HG03469 (cell line): Measurements from ENCODE around the gene RGS1.

ENCODE experiments used
- ATAC-seq: cut with Tn5 transposase; IDR thresholded peaks from one replicate; pipeline ENCODE4 v1.9.1; 2021; ENCODE audit warnings: mild to moderate bottlenecking, moderate library complexity, moderate number of reproducible peaks; ENCODE audit not compliant: unreplicated experiment

RGS1 gene

GRCh38 chr1:192580351-192580962, 4.9 kb downstream of the RGS1 start:
- ATAC-seq, result no peak

DNA sequence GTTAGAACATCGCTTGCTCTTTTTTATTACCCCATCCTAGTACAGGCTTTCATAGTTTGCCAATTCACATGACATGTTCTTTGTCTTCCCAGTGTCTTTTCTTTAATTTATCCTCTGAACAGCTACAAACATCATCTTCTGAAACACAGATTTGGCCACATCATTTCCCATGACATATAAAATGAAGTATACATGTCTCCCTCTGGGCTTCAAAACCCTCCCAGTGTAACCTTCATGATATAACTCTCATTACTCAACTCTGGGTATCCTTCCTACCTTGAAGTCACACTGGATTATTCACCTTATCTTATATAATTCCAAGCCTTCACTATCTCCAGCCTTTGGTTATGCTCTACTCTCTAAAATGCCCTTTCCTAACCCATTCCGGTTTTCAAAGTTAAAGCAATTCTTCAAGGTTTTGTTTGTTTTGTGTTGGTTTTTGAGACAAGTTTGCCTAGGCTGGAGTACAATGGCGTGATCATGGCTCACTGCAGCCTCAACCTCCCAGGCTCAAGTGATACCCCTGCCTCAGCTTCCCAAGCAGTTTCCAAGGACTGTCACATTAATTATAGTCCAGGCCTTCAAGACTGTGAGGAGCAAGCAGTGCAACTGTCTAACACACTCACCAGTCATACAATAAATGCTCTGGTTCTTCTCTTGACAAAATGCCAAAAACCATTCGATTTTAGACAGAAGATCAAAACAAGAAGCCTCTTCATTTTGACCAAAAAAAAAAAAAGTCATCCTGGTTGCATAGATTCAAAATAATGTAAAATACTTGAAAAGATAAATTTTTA, 5.8 kb downstream of the RGS1 start:
- no peak for ATAC-seq

- ATAC-seq, result no peak
Observed at GRCh38 chr1:192584866-192585265, 9.3 kb downstream of the RGS1 start.

- ATAC-seq, result no peak
Observed at GRCh38 chr1:192587386-192588266, 12.1 kb downstream of the RGS1 start.

- no peak for ATAC-seq
Observed at GRCh38 chr1:192588546-192588945, 13.0 kb downstream of the RGS1 start.

DNA sequence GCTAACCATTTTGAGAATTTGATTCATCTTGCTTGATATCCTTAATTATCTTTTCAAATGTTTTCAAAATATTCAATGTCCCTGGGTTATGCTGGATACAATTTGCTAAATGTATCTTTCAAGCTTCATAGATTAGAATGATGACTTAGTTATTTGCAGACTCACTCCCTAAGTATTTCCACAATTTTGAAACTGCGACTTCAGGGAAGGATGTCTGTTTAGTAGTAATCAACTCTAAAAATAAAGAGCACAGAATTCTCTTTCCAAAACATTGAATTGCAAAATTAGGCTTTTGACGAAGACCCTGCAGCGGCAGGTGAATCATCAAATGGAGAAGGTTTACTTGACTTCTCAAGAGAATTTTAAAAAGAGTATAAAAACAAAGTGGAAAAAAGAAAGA, 14.2 kb downstream of the RGS1 start:
- ATAC-seq, result no peak

DNA sequence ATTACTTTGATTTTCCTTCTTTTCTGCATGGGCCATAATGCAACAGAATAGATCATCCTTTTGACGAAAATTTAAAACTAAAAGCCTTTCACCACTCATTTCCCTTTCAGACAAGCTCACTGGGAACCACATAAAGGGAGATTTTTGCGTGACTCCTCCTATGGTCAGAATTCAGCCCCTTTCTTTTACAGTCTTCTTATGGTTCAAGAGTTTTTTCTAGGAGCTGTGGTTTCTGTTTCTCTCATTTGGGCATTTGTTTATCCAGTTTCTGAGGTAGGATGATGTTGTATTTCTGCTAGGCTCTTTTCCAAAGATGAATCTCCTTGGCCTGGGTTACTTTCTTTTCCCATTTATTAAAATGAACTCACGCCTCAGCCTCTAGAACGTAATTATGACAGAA, 16.9 kb downstream of the RGS1 start:
- no peak for ATAC-seq

GRCh38 chr1:192592981-192593708, 17.6 kb downstream of the RGS1 start:
- ATAC-seq, result no peak

- no peak for ATAC-seq
Observed at GRCh38 chr1:192595299-192595698, 19.7 kb downstream of the RGS1 start.

GRCh38 chr1:192598589-192598988, 23.0 kb downstream of the RGS1 start:
- ATAC-seq, result no peak

- ATAC-seq, result no peak
Observed at GRCh38 chr1:192600275-192600674, 24.7 kb downstream of the RGS1 start.

- ATAC-seq, result peak; percentile 35
Observed at GRCh38 chr1:192601143-192601542, 25.6 kb downstream of the RGS1 start.

GRCh38 chr1:192601567-192601966, 26.0 kb downstream of the RGS1 start:
- ATAC-seq, result peak; percentile 35

- ATAC-seq, result no peak
Observed at GRCh38 chr1:192602757-192603156, 27.2 kb downstream of the RGS1 start.

- no peak for ATAC-seq
Observed at GRCh38 chr1:192603218-192603787, 27.7 kb downstream of the RGS1 start.

- ATAC-seq, result peak; percentile 23
Observed at GRCh38 chr1:192604979-192605620, 29.5 kb downstream of the RGS1 start.

GRCh38 chr1:192608671-192609070, 33.1 kb downstream of the RGS1 start:
- no peak for ATAC-seq

DNA sequence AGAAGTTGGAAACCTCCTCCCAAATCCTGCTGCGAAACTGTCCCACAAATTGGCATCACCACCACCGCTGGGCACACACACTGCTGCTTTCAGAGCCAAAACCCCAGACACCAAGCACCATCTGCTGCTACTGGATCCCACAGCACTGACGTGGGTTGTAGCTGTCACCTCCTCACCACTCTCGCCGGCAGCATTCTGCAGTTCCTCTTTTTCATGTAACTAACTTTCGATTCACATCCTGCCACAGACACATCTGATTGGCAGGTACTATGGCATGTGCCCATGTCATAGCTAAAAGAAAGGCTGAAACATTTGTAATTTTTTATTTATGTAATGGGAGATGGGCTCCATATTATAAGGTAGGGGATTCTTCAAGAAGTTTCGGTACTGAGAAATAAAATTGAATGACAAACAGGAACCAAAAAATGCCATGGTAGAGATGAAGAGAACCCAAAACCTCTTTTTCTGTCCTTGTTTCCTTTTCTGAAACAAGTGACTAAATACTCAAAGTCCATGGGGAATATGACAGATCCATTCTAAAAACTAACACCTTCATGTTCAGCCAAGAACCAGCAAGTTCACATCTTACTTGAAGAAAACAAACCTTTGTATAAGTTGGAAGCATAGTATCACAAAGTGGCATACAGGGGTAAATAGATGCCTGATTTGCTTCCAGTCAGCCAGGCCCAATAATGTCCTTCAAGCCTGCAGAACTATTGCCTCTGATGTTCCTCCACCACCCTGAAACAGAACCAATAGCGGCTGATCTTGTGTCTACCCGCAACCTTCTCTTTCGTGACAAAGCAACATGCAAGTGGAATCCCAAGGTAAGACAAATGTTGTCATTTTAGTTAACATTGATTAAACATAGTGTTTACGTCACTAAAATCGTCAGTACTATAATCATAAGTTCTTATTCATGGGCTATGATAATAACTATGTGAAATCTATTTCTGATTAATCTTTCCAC, 33.8 kb downstream of the RGS1 start:
- ATAC-seq, result peak; percentile 98
